ENCODE measurements around the gene ANKRD30A.

DNA sequence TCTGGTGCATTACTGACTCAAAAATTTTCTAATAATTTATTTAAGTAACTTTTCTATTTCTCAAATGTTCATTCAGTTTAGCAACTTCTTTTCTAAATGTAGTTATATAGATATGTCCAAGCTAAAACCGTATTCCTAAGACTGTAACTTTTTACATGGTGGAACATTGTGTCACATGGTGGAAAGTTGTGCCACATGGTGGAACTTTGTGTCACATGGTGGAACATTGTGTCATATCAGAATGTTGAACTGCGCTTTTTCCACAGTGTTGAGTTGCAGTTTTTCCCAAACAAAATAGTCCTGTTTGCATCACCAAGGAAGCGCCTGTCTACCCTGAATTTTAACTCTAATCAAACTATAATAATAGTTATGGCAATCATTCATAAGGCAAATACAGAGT is 109.3 kb downstream of the ANKRD30A start:
- TF ChIP-seq, protein P1, sequence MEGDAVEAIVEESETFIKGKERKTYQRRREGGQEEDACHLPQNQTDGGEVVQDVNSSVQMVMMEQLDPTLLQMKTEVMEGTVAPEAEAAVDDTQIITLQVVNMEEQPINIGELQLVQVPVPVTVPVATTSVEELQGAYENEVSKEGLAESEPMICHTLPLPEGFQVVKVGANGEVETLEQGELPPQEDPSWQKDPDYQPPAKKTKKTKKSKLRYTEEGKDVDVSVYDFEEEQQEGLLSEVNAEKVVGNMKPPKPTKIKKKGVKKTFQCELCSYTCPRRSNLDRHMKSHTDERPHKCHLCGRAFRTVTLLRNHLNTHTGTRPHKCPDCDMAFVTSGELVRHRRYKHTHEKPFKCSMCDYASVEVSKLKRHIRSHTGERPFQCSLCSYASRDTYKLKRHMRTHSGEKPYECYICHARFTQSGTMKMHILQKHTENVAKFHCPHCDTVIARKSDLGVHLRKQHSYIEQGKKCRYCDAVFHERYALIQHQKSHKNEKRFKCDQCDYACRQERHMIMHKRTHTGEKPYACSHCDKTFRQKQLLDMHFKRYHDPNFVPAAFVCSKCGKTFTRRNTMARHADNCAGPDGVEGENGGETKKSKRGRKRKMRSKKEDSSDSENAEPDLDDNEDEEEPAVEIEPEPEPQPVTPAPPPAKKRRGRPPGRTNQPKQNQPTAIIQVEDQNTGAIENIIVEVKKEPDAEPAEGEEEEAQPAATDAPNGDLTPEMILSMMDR (IDR thresholded peaks at IDR 0.05): no peak
- TF ChIP-seq POLR2A (IDR thresholded peaks at IDR 0.05): no peak
- TF ChIP-seq POLR2AphosphoS5 (IDR thresholded peaks at IDR 0.05): no peak
- TF ChIP-seq EP300 (IDR thresholded peaks at IDR 0.05): no peak
